Panc1 (cell line): ENCODE data around the gene PTPRH. TPM values are rescaled to one million over a fixed set of nuclear protein-coding genes. Genes with fewer than 3 reads are reported as not detected.
"Not testable (repeated sequence)": the region's sequence is repeated elsewhere in the genome, so short reads cannot be mapped to it uniquely, and the experiment has no call there.

ENCODE experiments used
- ATAC-seq: fragments of 200-7000 bp; cut with Tn5 transposase; 2 replicates; pipeline ENCODE4 v1.9.1; 2020; ENCODE audit warnings: mild to moderate bottlenecking, moderate library complexity
- BruUV-seq: library from RNA; stranded (reverse); fragments of 400-500 nt; replicated peaks from 2 replicates; lab custom pipeline; 2021; lab: Mats Ljungman, UMichigan
- CTCF ChIA-PET: fragments of 300-600 bp; sonication (Branson Sonifier 250); formaldehyde crosslinking; loops from one replicate; lab custom pipeline; 2022; ENCODE audit warnings: antibody characterized with exemption; lab: Charles Lee
- POLR2A ChIA-PET: fragments of 300-600 bp; sonication (Branson Sonifier 250); formaldehyde crosslinking; loops from one replicate; lab custom pipeline; 2022; ENCODE audit warnings: antibody characterized with exemption; lab: Charles Lee
- DNase-seq: peaks from one replicate; pipeline ENCODE4 v3.0.0-alpha.2; 2010; ENCODE audit warnings: low read depth, low spot score
- H3K27ac ChIP-seq: 2 replicates; pipeline ENCODE4 v1.5.1; 2011; ENCODE audit warnings: mild to moderate bottlenecking, low read length, inconsistent platforms
- H3K27me3 ChIP-seq: fragments of 200-500 bp; sonication (Bioruptor generic); 2 replicates; pipeline ENCODE4 v1.6.0; 2014; ENCODE audit warnings: low read length, inconsistent platforms; ENCODE audit not compliant: control insufficient read depth, insufficient read depth
- H3K36me3 ChIP-seq: fragments of 200-500 bp; sonication (Bioruptor generic); 2 replicates; pipeline ENCODE4 v1.5.1; 2014; ENCODE audit warnings: inconsistent platforms, mild to moderate bottlenecking, low read length, moderate library complexity; ENCODE audit not compliant: control insufficient read depth, insufficient read depth
- H3K4me1 ChIP-seq: 2 replicates; pipeline ENCODE4 v1.5.1; 2011; ENCODE audit warnings: inconsistent platforms, mild to moderate bottlenecking, low read length, moderate library complexity; ENCODE audit not compliant: control insufficient read depth, insufficient read depth
- H3K4me3 ChIP-seq, 2 experiments: 2 replicates each; pipeline ENCODE4 v1.5.1; 2011 to 2012; ENCODE audit warnings: low read depth in 2 of 2, low read length in 2 of 2, mild to moderate bottlenecking in 2 of 2, inconsistent platforms in 1 of 2, moderate library complexity in 1 of 2
- H3K9me3 ChIP-seq: fragments of 200-500 bp; sonication (Bioruptor generic); 2 replicates; pipeline ENCODE4 v1.5.1; 2014; ENCODE audit warnings: low read depth, mild to moderate bottlenecking, inconsistent platforms, low read length, moderate library complexity; ENCODE audit not compliant: control insufficient read depth, insufficient read depth
- CTCF ChIP-seq: fragments of 450-650 bp; IDR thresholded peaks from 2 replicates; pipeline ENCODE4 v1.5.1; 2017; ENCODE audit warnings: mild to moderate bottlenecking
- POLR2AphosphoS5 ChIP-seq: IDR thresholded peaks from 2 replicates; pipeline ENCODE4 v1.6.1; 2012; ENCODE audit warnings: mild to moderate bottlenecking, low read depth, low read length, moderate library complexity
- REST ChIP-seq, 2 experiments: IDR thresholded peaks; 2 replicates each; pipeline ENCODE4 v1.6.1; 2011 to 2012; ENCODE audit warnings: low read depth in 2 of 2, control low read depth in 1 of 2, low read length in 1 of 2, mild to moderate bottlenecking in 1 of 2, moderate library complexity in 1 of 2; ENCODE audit not compliant: insufficient read depth in 1 of 2
- SIN3A ChIP-seq: IDR thresholded peaks from 2 replicates; pipeline ENCODE4 v1.6.1; 2012; ENCODE audit warnings: low read depth, mild to moderate bottlenecking, low read length, moderate library complexity, borderline replicate concordance; ENCODE audit not compliant: insufficient read depth
- TCF7L2 ChIP-seq: IDR thresholded peaks from 2 replicates; pipeline ENCODE4 v1.6.1; 2011; ENCODE audit warnings: mild to moderate bottlenecking, low read depth, low read length, inconsistent platforms
- in situ Hi-C: cut with HindIII; loops from 2 replicates; pipeline ENCODE4 v1.10.0; 2016; ENCODE audit warnings: low sequenced_read_pairs, low pct_unique_long_range_greater_than_20kb
- intact Hi-C: fragments of 100-400 bp; cut with micrococcal nuclease; formaldehyde crosslinking; loops from one replicate; pipeline ENCODE4 v1.10.0; 2022; ENCODE audit not compliant: unreplicated experiment
- total RNA-seq: library from RNA; stranded (reverse); gene quantifications from one replicate; pipeline ENCODE4 v1.2.1, GENCODE V29; 2021; ENCODE audit not compliant: unreplicated experiment

PTPRH gene
- total RNA-seq, 1 experiment from 2014 or later = 42.8 TPM

- no peak for ATAC-seq
- BruUV-seq = no TSS peak
- DNase-seq = no peak
- intact Hi-C loops = no loop called here
- TF ChIP-seq TCF7L2 = no peak
- TF ChIP-seq SIN3A = no peak
- no peak for TF ChIP-seq REST (IDR thresholded peaks at IDR 0.05; ENCODE audit: insufficient read depth in 1 of 2, low read depth in 2 of 2, low read length in 1 of 2)
- TF ChIP-seq CTCF = no peak
- TF ChIP-seq POLR2AphosphoS5 = no peak
- H3K4me1 ChIP-seq = peaks cover 17% of the 10 kb centered on the region; the same call in 1 of the 2 replicates
- peaks cover 4% of the 10 kb centered on the region; the same call in 1 of the 2 replicates for H3K36me3 ChIP-seq
- no peak overlapping the region for H3K4me3 ChIP-seq
- no peaks in the 10 kb centered on the region for H3K9me3 ChIP-seq
- ChIA-PET CTCF (no interaction called here), POLR2A (interaction anchor here (0.7 kb wide), 1 partner anchor 143 kb away, joined by 3 read pairs; no protein-coding TSS in a partner anchor)
- no peaks in the 10 kb centered on the region for H3K27me3 ChIP-seq
- in situ Hi-C loops = no loop called here
- H3K27ac ChIP-seq = no peak overlapping the region
Observed at GRCh38 chr19:55225415-55225958, 16.2 kb upstream of the PTPRH start.

- intact Hi-C loops, BruUV-seq, CTCF ChIA-PET, H3K36me3 ChIP-seq, H3K27me3 ChIP-seq, H3K27ac ChIP-seq, in situ Hi-C loops, H3K4me3 ChIP-seq, ATAC-seq, DNase-seq, H3K9me3 ChIP-seq: not testable (repeated sequence)
- POLR2A ChIA-PET = interaction anchor here (0.7 kb wide), 1 partner anchor 144 kb away, joined by 3 read pairs; no protein-coding TSS in a partner anchor
- H3K4me1 ChIP-seq = peaks cover 17% of the 10 kb centered on the region; the same call in 1 of the 2 replicates
Observed at GRCh38 chr19:55224679-55225414, 15.5 kb upstream of the PTPRH start.
